HL-60/S4 treated with retinoic acid at 250 ng/mL for 4 days and 3 days (cell line): ENCODE data around the gene LPIN1.

Experiments
- in situ Hi-C: fragments of 300-500 bp; cut with MboI; formaldehyde crosslinking; loops from 2 replicates; pipeline ENCODE4 v1.7.0; 2022; ENCODE audit warnings: low sequenced_read_pairs

The LPIN1 gene

DNA sequence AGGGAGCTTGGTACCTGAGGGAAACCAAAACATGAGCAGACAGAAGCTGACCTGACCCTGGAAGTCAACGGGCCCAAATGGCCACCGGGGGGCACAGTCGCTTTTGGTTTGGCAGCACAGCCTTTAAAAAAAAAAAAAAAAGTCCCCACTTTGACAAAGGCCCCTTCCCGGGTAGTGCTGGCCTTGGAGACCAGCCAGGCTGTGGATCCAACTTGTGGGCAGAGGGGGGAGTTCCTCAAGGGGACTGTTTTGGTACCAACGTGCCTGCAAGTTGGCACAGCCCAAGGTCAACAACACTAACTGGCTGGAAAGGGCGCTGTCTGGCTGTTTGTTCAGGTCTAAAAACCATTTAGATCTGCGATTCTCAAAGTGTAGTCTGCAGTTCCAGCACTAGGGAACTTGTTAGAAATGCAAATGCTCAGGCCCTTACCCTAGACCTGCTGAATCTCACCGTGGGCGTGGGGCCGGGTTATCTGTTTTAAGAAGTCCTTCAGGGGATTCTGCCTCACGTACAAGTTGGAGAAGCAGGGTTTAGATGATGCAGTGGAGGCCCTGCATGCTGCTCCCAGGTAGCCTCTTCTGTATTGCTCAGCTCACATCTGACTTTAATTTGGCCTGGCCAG, 83.0 kb downstream of the LPIN1 start:
- in situ Hi-C loops, result loop anchor here (25.0 kb wide), 2 partner anchors 883 to 1183 kb away; partner anchors contain the start of gene TRIB2

DNA sequence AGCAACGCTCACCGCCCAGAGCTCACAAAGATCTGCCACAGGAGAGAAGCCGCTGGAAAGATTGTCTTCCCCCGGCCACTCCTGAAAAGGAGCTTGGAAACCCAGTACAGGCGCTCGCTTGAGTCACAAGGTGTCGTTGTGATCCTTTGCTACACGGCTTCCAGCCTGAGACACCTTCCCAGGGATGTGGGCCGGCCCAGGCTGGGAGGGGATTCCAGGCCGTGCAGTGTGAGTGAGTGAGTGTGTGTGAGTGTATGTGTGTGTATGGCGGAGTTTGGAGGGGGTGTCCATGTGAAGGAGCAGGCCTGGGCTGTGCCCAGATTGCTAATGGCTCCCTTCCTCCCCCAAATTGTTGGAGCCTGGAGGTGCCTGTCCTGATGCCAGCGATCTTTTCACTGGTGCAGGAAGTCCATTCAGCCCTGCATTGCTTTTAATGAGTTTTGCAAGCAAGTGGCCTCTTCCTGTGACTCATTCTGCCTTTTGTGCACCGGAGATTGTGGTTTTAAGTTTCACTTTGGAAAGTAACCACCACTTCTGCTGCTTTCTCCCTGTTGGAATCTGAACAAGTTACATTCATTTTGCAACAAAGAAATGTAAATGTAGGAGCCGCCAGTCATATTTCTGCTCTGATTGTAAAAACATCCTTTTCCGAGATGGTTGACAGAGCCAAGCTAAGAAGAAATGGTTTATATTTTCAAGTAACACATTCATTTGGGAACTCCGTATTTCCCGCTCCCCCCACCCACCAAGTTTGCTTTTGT, 83.7 kb downstream of the LPIN1 start:
- in situ Hi-C loops, result loop anchor here (25.0 kb wide), 2 partner anchors 882 to 1182 kb away; partner anchors contain the start of gene TRIB2

DNA sequence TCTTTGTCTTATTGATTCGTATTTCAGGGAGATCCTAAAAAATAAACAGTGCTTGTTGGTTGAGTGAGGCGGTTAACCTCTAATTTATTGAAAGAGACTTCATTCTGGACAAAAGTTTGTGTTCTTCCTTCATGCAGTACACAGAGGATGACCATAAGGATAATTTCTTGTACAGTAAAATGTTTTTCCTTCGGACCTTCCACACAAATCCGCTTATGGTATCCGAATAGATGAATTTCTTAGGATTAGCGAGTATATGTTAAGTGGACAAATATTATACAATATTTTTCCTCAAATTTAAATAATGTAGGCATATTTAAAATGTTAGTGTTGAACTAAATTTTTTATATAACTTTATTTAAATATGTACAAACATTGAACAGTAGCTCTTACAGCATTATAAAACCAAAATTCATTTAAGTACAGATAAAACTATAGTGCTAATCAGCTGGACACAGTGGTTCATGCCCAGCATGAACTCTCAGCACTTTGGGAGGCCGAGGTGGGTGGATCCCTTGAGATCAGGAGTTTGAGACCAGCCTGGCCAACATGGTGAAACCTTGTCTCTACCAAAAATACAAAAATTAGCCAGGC, 84.4 kb downstream of the LPIN1 start:
- in situ Hi-C loops, result loop anchor here (25.0 kb wide), 2 partner anchors 881 to 1181 kb away; partner anchors contain the start of gene TRIB2

DNA sequence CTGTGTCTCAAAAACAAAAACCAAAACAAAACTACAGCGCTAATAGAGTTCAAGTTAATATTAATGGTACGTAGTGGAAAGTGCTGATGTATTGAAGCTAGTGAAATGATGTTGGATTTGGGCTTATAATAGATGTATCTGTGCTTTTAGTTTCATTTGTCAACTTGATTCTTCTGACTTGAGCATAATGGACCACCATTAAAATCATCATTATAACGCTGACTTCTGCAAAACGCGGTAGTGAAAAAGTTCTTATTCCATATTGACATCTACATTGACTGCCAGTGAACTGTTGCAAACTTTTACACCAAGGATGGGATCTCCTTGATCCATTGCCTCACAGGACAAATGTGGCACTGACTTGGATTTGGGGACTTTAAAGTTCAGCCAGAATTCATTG, 85.0 kb downstream of the LPIN1 start:
- in situ Hi-C loops, result loop anchor here (25.0 kb wide), 2 partner anchors 881 to 1181 kb away; partner anchors contain the start of gene TRIB2

DNA sequence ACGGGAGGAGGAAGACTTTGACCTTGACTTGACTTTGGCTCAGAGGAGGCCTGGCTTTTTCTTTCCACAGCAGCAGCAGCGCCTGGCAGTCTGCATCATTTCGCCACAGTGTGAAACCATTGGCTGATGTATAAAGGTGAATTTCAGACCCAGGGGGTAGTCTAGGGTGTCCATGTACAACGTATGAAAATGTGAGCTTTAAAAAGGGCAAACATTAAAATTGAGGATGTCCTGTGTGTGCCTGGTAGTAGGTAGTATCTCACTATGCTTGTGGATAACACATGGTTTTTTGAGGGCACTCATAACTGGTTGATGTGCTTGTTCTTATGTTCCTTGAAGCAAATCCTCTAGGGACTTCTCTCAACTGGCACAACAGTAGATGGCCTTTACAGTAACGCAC, 86.1 kb downstream of the LPIN1 start:
- in situ Hi-C loops, result loop anchor here (25.0 kb wide), 2 partner anchors 880 to 1180 kb away; partner anchors contain the start of gene TRIB2

DNA sequence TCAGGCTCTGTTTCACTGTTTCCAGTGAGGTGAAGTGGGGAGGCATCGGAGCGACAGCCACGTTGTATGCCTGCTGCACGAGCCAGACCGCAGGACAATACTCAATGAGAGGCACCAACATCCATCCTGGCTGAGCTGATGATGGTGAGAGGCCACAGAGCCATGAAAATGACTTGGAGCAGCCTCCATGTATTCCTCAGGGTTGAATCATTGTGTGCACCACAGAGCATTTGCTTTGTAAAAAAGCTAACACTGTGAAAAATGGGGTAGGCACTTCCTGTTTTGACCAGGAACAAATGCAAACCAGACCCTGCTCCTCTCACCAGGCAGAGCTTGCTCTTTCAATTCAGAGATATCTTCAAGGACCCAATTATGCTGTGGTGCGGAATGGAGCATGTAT, 87.2 kb downstream of the LPIN1 start:
- in situ Hi-C loops, result loop anchor here (25.0 kb wide), 2 partner anchors 879 to 1179 kb away; partner anchors contain the start of gene TRIB2

DNA sequence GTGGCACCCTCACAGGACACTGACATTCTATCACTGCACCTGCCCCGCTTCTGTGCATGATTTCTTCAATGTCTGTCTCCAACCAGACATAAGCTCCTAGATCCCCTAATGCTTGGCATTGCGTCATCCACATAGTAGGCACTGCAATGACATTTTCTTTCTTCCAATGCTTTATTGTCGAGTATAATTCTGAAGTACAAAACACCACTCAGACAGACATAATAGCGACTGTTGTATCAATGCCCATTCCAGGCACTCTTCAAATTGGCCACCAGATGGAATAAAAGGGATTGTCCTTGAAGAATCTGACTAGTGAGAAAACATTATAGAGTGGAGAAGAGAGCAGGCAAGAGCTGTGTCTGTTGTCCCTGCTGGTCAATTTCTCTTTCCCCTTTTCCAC, 89.0 kb downstream of the LPIN1 start:
- in situ Hi-C loops, result loop anchor here (25.0 kb wide), 2 partner anchors 877 to 1177 kb away; partner anchors contain the start of gene TRIB2

DNA sequence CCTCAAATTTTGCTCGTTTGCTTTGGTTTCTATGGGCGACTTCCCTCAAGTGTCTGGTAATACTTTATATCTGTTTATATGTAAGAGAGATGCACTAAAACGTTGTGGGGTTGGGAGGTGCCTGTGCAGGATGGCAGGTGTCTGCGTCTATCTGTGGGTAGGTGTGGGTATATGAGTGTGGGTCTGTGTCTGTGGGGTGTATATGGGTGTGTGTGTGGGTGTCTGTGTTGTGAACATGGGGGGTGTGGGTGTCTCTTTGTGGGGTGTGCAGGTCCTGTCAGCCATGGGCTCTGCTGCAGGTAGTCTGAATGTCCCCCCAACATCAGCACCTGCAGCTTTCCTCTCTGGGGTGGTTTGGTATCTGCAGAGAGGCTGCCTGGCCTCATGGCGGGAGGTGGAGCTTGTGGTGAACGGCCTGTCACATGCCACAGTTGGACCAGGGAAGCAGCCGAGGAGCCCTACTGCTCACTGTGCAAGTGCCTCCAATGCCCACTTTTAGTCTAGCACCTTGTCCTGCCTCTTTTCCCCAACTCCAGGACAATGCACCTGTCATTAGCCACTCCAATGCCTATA, 90.3 kb downstream of the LPIN1 start:
- in situ Hi-C loops, result loop anchor here (25.0 kb wide), 2 partner anchors 876 to 1176 kb away; partner anchors contain the start of gene TRIB2

DNA sequence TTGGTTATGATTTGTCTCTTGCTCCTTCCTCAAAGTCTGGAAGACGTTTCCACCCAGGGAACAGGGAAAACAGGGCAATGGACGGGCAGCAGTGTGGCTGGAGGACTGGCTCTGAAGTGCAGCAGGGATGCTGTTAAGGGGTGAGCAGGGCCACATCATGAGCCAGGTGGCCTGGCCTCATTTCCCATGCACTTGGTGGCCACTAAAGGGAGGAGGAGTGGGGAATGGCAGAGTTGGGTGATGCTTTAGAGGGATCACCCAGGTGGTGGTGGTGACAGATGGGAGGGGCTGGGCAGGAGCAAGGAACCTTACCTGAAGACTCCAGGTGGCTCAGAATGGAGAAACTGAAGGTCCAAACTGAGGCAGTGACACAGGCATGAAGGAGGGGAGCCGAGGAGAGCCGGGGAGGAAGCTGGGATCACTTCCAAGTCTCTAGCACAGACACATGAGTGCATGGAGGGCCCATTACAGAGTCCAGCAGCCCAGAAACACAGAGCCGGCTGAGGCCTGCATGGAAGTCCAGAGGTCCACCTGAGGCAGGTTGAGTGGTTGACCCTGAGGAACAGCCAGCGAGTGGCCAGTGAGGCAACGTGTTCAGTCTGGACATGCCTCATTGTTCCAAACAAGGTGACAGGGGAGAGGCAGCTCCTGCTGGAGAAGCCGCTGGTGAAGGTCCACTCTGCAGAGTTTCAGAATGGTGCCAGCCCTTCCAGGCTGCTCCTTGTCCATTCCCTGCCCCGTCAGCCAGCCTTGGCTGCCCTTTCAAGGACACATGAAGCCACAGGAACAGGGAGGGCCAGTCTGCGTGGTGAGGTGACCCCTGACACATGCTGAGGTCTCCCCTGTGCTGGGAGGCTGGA, 91.7 kb downstream of the LPIN1 start:
- in situ Hi-C loops, result loop anchor here (25.0 kb wide), 2 partner anchors 874 to 1174 kb away; partner anchors contain the start of gene TRIB2

DNA sequence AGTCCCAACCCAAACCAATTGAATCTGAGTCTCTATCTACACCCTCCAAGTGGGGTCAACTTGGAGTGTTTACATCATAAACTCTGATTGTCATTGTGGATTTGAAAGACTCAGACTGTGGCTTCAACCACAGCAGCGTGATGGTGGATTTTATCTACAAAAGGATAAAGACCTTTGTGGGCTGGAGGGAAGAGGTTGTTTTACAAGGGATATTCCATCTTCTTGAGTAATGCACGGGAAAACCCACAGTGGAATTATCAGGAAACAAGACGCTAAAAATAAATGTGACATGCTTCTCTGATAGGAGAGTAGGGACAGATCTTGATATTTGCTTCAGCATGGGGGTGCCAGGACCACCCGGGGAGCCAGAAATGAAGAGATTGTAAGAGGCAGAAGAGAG, 93.5 kb downstream of the LPIN1 start:
- in situ Hi-C loops, result loop anchor here (25.0 kb wide), 2 partner anchors 872 to 1172 kb away; partner anchors contain the start of gene TRIB2

DNA sequence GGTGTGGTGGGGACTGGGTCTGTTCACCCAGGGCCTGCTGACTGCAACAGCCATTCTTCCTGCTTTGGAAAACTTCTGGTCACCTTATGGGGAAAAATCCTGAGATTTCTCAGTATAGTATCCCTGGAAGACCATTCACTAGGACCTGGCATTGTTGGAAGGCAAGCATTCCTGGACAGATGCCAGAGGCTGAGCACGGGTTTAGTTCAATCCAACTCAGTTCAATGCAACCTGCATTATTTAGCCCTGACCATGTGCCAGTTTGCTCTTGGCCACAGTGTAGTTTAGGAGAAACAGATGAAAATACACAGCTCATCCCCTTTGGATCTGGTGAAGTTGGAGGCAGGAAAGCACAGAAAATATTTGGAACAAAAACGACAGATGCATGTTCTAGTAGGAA, 95.9 kb downstream of the LPIN1 start:
- in situ Hi-C loops, result loop anchor here (25.0 kb wide), 2 partner anchors 870 to 1170 kb away; partner anchors contain the start of gene TRIB2

DNA sequence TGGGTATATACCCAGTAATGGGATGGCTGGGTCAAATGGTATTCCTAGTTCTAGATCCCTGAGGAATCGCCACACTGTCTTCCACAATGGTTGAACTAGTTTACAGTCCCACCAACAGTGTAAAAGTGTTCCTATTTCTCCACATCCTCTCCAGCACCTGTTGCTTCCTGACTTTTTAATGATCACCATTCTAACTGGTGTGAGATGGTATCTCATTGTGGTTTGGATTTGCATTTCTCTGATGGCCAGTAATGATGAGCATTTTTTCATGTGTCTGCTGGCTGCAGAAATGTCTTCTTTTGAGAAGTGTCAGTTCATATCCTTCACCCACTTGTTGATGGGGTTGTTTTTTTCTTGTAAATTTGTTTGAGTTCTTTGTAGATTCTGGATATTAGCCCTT, 98.4 kb downstream of the LPIN1 start:
- in situ Hi-C loops, result loop anchor here (25.0 kb wide), 2 partner anchors 868 to 1168 kb away; partner anchors contain the start of gene TRIB2

DNA sequence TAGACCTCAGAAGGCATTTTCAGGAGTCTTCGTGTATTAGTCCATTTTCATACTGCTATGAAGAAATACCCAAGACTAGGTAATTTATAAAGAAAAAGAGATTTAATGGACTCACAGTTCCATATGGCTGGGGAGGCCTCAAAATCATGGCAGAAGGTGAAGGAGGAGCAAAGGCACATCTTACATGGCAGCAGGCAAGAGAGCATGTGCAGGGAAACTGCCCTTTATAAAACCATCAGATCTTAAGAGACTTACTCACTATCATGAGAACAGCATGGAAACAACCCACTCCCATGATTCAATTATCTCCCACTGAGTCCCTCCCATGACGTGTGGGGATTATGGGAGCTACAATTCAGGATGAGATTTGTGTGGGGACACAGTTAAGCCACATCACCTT, 101.5 kb downstream of the LPIN1 start:
- in situ Hi-C loops, result loop anchor here (25.0 kb wide), 2 partner anchors 864 to 1164 kb away; partner anchors contain the start of gene TRIB2

DNA sequence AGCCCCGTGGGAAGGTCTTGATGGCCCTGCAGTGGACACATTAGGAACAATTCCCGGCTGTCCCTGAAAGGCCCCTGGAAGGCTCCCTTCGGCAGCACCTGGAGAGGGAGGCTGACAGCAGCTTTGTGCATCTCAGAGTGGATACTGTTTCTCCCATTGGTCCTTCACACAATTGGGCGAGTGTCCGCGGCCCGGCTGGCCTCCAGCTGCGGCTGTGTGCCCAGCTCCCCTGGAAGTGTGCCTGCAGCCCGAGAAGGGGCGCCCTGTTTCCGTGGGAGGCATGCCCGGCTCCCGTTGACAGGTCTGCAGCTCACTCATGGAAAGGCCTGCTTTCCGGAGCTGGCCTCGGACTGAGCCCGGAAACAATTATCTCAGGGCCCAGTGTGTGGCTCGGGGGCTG, 103.7 kb downstream of the LPIN1 start:
- in situ Hi-C loops, result no loop called here

DNA sequence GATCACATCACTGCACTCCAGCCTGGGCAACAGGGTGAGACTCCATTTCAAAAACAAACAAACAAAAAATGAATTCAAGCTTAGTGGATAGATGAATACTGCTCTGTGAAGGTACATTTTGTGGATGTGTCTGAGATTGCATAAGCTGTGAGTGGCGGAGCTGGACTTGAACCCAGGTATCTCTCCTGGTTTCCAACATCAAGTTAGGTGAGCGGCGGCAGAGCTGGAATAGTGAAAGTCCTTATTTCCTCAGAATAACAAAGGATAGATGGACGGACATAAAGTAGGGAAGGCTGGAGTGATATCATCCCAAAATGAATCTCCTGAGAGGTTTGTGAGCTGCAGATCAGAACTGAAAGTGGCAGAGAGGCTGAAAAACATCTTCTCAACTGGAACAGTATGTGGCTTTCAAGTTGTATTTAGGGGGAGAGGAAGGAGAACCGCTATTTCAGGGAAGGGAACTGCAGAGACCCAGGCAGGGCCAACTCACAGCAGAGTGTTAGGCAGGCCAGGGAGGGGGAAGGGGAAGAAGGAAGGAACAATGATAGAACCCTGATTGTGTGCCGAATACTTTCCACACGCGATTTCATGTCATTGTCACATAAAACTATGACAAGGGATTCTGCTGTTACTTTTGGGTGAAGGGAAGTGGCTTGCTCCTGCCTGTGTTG, 106.2 kb downstream of the LPIN1 start:
- in situ Hi-C loops, result no loop called here

DNA sequence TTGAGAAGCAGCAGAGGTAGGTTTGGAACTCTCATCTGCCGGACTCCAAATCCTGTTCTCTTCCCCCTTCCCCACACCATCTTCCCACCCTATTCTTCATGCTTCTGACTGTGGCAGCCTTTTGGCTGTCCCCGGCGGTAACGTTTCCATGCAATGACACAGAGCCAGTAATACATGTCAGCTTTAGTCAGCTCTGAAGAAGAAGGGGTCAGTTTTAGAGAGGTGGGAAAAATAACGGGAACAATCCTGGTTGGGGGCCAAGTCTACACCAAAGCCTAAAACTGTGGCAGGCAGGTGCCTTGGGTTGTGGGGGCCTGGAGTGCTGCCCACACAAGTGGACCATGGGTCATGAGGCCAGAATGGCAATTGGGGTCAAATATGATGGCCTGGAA, 106.8 kb downstream of the LPIN1 start:
- in situ Hi-C loops, result no loop called here

DNA sequence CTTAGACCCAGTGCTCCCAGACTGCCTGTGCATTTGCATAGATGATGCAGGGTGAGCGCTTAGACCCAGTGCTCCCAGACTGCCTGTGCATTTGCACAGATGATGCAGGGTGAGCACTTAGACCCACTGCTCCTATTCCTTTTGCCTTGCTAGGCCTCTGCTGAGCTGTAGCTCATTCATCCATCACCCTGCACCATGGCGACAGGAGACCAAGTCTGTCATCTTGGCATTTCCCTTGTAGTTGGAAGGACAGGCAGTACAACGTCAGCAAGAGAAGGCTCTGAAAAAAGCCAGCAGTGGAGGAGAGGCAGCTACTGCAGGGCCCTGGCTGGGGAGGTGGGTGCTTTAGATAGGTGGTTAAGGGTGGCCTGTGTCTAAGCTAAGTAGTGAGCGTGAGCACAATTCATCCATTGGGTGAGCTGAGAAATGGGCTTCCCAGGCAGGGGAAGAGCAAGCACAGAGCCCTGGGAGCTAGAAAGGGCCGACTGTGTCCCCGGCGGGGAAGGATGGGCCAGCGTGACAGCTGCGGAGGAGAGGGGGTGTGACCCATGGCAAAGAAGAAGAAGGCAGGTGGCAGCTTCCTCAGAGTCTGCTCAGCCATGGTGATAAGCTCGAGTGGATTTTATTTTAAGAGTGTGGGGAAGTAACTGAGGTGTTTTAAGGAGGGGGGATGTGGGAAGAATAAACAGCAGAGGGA, 108.8 kb downstream of the LPIN1 start:
- in situ Hi-C loops, result no loop called here

DNA sequence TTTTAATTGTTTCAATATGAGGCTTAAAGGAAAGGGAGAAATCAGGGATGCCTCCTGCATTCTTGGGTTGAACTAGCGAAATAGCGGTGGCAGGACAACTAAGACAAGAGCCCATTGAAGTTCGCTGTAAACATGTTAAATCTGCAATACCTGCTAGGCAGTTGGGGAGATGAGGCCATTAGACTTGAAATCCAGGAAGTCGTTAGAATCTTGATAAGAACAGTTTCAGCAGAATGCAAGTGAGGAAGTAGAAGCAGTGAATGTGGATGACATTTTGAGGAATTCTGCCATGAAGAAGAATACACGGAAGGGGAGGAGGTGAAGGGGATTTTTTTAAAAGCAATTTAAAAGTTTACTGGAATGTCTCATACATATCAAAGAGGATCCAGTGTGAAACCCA, 109.7 kb downstream of the LPIN1 start:
- in situ Hi-C loops, result no loop called here

DNA sequence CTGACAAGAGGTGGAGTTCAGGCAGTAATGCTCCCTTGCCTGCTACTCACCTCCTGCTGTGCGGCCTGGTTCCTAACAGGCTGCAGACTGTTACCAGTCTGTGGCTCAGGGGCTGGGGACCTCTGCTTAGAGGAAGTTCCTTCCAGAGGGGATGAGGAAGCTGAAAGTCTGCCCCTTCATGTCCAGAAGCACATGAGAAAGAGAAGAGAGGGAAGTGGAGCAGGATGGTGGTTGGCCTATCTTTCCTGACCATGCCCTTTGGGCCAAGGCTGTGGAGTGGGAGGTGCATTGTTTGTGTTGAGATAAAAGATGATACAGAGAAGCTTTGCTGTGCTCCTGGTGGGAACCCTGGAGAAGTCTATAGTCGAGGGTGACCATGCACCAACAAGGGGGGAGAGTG, 112.5 kb downstream of the LPIN1 start:
- in situ Hi-C loops, result no loop called here
